HG02870 (cell line): ENCODE results near the gene FXYD6.

Experiments
- ATAC-seq: cut with Tn5 transposase; IDR thresholded peaks from one replicate; pipeline ENCODE4 v1.9.1; 2021; ENCODE audit warnings: mild to moderate bottlenecking, moderate library complexity; ENCODE audit not compliant: unreplicated experiment

Gene FXYD6

DNA sequence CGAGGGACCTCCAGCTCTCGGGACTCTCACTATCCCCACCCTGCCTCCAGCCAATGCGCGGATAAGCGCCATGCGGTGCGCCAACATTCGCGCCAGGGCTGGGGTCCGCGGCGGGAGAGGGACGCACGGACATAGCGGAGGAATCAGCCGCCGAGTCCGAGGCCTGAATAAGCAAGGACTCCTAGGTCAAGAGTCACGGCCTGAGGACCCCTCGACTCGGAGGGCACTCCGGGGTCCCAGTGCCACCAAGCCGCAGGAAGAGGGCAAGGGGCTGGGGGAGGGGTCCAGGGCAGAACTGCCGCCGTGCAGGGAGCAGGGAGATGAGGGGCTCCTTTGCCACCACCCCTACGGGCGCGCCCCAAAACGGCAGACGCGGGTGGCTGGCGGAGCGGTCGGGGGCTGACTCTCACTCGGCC, 80.0 kb downstream of the FXYD6 start:
- no peak for ATAC-seq

DNA sequence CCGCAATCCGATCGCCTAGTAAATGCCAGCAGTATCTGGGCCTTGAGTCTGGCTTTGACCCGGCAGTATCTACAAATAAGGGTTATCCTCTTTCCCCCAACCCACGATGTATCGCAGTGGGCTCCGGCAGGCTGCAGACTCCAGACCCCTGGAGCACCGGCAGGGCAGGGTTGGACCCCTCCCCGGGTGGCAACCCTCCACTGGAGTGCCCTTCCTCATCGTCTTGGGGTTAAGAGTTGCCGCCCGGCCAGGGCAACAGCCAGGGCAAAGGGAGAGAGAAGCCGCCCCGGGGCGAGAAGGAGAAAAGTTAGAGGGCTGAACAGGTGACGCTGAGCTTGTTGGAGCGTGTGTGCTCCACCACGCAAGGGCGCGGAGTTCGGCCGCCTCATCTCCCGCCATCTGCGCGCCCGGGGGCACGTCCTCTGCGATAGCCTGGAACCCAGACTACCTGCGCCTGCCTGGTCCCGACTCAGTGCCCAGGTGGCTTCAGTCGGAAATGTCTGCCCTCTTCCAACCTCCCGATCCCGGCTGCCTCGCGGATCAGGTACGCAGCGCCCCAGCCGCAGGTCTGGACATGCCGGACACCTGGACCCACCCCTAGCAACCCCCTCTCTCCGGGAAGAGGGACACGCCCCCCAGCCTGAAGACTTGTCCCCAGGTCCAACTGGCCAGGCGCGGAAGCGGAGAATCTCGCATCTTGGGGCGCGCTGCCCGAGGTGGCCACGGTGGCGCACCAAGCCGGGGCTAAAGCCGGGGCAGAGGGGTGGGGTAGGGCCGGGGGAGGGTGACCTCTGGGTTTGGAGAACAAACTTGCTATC, 80.6 kb downstream of the FXYD6 start:
- ATAC-seq: no peak

DNA sequence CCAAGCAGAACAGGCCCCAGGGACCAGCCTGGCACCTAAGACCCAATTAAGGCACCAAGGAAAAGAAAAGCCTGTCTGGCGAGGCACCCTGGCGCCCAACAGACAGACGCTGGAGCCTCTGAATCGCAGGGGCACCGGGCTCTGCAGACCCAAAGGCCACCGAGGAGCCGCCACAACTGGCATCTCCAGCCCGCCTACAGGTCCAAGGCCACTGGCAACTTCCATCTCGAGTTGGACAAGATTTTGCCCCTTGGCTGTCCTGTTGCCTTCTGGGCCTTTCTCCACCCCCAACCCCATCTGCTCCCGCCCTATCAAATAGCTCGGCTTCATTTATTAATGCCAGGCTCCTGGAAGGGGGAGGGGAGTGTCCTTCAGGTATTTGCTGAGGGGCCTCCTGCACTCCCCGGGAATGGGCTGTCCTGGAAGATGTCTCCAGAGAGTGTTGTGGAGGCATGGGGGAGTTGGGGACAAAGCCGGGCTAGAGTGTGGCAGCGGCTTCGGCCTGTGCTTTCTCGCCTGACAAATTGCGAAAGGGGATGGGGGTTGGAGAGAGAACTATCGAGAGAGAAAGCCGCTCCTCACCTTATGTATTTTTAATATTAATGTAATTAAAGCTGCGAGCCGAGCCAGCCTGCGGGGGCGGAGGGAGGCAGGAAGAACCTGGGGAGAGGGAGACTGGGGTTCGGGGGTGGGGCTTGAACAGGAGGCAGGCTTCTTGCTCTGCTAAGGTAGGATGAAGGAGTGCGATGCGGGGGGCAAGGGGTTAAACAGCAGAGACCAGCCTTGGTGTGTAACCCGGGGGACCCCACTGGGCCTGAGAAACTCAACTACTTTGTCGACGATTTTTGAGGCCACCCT, 81.5 kb downstream of the FXYD6 start:
- ATAC-seq: no peak

DNA sequence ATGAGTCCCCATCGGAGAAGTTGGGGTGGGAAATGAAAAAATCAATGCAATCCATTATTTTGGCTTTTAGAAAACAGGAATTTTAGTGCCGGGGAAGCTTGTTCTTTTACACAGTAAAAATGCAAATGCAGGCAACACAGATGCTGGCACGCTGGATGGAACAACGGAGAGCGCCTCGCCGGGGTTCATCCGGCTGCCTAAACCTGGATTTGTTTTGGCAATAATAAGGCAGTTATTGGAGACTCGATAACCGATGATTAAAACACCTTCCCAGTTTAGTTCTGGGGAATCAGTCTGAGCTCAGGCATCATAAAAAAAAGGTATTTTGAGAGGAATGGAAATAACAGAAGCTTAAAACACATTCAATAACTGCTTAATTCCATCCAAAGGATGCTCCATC, 82.3 kb downstream of the FXYD6 start:
- ATAC-seq: no peak

DNA sequence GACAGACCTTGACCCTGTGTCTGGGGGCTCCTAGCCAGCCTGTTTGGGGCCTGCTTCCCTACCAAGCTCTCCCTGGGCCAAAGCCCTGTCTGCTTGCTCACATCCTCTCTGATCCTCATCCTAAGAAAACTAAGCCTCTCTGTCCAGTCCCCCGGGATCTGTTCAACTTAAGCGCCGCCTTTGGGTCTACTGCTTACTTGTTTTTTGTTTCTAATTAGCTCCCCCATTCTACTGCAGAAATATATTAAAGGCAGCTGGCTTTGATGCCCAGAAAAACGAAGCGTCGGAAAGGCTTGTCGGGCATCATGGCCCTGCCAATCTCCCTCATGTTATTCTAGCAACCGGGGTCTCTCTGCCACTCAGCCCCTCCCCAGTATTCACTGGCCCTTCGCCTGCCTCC, 82.9 kb downstream of the FXYD6 start:
- no peak for ATAC-seq

DNA sequence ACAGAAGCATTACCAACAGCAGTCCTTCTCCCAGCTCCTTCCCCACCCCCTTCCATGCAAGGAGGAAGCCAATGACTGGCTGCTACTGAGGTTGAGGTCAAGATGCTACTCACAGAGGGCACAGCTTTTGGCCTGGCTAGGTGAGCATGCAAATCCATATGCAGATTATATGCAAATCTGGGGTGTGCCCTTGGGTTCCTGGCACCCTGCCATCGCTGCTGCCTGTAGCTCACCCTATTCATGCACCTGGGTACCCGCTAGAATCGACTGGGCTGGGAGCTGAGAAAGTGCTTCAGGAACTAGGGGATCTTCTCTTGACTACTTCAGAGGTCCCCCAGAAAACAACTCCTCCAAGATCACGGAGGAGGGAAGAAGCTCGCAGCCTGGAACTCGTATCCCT, 83.5 kb downstream of the FXYD6 start:
- ATAC-seq: no peak

DNA sequence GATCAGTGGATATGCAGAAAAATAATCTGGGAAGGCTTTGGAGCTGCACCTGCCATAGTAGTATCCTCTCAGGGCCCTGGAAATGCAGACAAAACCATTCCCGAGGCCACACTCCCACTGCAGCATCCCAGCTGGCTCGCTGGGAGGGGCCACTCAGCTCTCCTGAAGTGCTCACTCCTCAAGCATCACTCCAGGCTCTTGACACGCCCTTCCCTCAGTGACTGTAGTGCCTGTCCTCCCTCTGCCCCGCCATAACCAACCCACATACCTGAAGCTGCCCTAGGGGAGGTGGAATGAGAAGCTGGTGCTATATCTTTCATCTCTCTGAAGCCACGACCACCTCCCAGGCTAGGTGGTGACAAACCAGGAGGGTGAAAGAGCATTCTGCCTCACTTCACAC, 84.2 kb downstream of the FXYD6 start:
- ATAC-seq: no peak

DNA sequence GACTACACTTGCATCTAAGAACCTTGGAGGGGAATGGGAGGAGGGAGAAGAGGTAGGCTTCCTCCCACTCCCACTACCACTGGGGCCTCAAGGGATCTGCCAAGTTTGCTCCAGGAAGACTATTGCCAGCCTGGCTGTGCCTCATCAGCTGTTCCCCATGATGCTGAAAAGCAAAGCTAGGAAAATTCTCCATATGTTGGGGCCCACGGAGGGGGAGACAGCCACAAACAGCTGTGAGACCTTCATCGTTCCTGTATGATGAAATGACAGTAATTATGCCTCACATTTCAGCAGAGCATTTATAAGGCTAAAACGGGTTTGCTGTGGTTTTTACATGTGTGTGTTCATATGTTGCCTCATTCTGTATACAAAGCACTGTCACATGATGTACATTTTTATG, 86.2 kb downstream of the FXYD6 start:
- no peak for ATAC-seq

DNA sequence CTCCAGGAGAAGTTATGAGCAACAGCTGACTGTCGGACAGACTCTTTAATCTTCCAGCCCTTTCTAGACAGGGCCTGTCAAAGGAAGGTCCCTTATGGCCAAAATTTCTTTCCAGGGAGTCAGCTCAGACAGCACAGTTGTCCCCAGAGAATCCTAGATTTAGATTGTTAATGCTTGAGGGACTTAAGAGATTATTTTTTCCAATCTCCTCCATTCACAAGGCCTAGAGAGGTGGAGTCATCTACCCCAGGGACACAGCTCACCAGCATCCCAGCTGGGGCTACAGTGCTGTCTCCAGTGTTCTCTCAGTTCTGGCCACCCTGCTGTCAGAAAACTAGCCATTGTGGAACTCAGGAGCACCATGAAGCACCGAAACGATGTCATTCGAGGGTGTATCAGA, 87.2 kb downstream of the FXYD6 start:
- no peak for ATAC-seq
